ENCODE results near the gene TCEA2.

The TCEA2 gene

DNA sequence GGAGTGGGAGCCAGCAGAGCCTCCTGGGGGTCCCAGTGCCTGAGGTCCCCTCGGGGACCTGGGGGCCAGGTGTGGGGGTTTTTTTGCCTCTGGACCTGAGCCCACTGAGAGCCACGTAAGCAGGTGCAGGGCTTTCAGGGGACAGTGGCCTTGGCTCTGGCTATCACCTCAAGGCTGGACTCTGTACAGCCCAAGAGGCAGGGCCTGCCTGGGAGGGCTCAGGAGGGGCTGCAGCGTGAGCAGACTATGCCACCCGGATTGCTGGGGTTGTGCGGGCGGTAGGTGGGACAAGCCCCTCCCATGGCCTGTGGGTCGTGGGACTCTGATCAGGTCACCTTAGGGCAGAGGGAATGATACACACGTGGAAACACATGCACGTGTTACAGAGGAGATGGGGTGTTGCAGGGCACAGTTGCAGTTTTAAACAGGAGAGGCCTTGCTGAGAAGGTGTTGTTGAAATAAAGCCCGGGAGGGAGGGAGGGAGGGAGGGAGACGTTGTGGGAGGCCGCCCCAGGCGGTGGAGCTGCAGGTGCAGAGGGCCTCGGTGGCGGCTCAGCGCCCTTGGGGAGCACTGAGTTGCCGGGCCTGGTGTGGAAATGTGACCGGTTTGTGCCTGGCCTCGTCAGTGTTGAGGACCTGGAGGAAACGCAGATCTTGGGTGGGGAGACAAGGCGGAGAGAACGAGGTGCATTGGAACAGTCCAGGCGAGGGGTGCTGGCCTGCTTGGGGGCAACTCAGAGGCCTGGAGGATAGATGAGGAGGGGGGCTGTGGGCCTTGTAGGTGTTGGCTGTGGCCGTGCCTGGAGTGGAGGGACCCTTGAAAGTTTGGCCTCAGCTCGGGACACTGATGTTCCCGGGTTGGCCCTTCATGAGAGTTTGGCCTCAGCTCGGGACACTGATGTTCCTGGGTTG is 2.3 kb downstream of the TCEA2 start:
- no peak for DNase-seq (ENCODE audit: low spot score)

DNA sequence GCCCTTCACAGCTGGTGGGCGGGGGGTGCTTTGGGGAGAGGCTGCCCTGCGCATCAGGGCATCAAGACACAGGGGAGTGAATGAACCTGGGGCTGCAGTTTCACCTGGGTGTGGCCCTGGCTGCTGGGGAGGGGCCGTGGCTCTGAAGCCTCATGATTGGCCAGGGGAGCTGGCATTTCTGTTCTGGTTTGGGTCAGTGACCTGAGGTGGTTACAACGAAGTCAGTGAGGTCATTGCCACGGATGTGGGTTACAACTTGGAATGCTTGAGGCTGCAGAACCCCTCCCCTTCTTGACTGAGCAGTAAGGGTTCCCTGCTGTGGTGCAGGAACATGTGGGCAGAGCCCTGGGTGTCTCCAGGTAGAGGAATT is 3.0 kb downstream of the TCEA2 start:
- no peak for DNase-seq (ENCODE audit: low spot score)

DNA sequence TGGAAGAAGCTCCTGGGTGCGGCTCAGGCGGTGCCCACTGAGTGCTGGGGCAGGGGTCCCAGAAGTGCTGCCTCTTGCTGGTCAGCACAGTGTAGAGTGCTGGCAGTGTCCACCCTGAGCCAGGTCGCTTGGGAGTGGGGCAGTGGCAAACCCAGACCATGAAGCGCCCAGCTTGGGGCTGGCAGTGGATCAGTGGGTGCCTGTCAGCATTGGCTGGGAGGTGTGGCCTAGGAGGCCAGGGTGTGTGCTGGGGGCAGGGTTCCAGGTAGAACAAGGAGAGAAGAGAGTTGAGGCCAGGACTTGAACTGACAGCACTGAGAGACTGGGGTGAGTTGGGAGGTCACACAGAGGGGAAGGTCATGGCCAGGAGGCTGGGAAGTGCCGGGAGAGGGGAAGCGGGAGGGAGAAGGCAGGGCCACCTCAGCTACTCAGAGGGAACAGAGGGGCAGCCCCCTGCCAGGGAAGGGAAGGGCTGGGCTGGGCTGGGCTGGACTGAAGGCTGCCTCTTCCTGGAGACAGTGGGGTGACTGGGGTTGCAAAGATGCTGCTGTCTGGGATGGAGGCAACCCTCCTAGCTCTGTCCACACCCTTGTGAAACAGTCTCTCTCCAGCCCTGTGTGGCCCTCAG is 4.1 kb downstream of the TCEA2 start:
- DNase-seq (ENCODE audit: low spot score): no peak

DNA sequence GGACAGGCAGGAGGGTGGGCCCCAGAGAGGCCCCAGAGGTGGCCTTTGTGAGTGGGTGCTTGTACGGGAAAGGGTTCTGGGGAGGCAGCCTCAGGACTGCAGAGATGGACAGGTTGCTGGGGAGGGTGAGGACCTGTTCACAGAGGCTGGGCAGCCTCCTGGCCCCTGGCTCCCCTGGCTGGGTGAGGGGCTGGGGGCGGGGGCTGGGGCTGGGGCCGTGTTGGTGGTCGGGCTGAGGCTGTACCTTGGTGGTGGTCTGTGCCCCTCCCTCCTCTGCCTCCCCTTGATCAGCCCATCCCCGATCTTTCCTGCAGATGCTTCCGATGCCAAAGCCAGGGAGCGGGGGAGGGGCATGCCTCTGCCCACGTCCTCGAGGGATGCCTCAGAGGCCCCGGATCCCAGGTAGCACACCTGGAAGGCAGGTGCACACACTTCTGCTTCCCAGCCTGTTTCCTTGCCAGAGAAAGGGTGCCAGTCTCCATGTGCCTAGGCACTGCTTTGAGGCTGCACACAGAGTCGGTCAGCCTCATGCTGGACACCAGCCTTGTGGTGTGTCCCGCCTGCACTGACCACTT is 4.8 kb downstream of the TCEA2 start:
- DNase-seq (ENCODE audit: low spot score): no peak

DNA sequence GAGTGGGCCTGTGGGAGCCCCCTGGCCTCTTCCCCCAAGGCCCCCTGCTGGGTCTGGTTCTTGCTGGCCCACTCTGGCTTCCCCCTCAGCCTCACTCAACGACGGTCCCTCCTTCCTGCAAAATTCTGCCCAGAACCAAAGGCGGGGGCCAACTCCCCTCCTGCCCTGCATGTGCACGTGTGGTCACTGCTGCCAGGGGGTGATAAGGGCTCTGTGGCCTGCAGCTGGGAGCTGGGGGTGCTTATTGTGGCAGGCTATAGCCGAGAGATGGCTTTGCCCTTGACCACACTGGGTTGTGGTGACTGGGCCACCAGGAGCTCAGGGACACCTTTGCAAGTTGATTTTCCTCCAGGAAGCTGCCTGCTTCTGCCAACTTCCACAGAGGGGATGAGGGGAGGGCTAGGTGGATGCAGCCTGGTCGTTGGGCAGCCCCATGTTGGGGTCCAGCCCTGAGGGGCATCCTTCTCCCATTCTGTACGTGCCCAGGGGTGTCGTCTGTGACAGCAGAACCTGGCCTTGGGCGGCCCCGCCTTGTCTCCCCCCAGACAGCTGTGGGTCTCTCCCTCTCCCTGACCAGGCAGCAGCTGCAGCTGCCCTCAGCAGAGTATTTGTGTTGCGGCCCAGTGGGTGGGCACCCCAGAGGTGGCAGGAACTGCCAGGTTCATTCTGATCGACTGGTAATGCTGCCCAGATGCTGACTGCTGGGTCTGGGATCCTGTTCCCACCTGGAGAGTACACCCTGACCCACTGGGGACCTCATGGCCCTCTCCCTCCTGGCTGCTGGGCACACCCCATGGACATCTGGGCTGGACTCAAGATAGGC is 5.6 kb downstream of the TCEA2 start:
- no peak for DNase-seq (ENCODE audit: low spot score)

DNA sequence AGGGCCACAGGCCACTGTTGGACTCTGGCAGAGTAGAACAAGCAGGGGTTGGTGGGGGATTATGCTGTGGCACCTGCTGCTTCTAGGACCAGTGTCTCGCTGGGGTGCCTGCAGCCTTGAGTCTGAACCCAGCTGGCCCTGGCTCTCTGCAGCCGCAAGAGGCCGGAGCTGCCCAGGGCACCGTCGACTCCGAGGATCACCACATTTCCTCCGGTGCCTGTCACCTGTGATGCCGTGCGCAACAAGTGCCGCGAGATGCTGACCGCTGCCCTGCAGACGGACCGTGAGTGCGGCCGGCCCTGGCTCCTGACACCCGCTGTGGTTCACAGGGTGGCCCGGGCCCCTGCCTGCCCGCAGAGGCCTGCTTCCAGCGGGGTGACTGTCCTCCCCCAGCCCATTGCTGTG is 6.2 kb downstream of the TCEA2 start:
- DNase-seq (ENCODE audit: low spot score): no peak

DNA sequence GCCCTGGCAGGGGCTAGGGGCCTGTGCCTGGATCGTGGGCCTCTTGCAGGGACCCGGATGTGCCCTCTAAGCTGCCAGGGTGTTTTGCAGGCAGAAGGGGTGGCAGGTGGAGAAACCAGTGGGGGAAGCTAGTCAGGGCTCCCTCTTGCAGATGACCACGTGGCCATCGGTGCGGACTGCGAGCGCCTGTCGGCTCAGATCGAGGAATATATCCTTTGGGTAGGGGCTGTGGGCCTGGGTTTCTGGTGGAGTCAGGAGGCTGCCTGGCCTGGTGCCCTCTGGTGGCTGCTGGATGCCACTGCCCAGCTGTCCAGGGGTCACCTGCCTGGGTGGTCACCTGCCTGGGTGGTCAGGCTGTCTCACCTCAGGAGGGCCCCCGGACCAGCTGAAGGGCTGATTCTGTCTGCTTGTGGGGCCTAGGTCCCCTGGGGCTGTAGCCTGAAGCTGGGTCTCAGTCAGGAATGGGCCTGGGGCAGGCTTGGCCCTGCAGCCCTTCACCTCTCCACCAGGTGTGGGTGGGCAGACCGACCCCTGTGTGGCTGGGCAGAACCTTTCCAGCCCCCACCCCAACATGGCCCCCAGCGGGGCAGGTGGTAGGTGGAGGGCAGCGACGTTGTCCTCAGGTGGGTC is 6.7 kb downstream of the TCEA2 start:
- peak; percentile 97 for DNase-seq (ENCODE audit: low spot score)

DNA sequence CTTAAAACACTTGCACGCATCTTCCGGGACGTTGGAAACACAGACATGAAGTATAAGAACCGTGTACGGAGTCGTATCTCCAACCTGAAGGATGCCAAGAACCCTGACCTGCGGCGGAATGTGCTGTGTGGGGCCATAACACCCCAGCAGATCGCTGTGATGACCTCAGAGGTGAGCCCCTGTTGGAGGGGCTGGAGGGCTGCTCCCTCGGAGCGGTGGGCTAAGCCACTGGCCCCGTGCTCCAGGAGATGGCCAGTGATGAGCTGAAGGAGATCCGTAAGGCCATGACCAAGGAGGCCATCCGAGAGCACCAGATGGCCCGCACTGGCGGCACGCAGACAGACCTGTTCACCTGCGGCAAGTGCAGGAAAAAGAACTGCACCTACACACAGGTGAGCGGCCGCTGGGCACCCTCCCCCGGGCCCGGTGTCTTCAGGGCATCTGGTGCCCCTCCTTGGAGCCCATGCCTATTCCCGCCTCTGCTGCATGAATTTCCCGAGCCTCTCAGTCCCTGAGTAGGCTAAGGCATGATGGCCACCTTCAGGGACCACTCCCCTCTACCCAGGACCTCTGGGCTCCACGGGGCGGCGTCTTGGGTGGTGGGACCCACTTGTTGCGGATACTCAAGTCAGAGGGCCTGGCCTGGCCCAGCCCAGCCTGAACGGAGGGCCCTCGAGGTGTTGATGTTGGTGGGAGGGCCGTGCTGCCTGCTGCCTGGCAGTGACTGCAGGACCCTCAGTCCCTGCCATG is 7.4 kb downstream of the TCEA2 start:
- DNase-seq (ENCODE audit: low spot score): no peak

DNA sequence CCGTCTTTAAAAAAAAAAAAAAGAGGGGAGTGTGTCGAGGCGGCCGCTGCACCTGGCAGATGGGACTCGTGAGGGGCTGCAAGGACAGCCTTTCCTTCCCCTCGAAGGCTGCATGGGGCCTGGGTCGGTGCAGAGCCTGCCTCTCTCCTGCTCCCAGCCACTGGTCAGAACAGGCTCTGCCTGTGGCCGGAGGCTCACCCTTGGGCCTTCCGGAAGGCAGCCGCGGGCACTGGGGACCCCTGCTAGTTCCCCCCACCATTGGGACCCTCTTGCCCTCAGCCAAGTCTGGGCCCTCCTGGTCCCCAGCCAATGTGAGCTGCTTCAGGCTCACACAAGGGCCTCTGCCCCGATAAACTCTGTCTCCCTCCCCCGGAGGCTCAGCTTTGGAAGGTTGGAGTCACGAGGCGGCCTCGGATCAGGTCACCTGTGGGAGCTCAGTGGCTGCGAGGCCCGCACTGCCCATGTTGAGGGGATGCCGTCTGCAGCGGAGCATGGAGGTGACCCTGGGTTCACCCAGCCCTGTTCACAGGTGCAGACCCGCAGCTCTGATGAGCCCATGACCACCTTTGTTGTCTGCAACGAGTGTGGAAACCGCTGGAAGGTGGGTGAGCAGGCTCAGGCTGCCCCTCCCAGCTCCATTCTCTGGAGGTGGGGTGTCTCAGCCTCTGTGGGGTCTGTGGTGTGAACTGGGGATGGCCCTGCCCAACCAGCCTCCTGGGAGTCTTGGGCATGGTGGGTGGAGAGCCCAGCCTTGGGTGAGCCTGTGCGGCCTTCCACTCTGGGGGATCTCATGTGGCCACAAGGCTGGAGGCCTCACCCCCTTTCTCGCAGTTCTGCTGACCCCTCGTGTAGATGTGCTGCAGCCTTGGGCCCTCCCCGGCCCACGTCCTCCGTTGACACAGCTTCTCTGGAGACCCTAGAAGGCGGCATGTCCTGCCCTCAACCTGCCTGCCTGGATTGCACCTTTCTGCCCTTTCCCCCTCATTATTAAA is 8.6 kb downstream of the TCEA2 start:
- DNase-seq (ENCODE audit: low spot score): no peak

DNA sequence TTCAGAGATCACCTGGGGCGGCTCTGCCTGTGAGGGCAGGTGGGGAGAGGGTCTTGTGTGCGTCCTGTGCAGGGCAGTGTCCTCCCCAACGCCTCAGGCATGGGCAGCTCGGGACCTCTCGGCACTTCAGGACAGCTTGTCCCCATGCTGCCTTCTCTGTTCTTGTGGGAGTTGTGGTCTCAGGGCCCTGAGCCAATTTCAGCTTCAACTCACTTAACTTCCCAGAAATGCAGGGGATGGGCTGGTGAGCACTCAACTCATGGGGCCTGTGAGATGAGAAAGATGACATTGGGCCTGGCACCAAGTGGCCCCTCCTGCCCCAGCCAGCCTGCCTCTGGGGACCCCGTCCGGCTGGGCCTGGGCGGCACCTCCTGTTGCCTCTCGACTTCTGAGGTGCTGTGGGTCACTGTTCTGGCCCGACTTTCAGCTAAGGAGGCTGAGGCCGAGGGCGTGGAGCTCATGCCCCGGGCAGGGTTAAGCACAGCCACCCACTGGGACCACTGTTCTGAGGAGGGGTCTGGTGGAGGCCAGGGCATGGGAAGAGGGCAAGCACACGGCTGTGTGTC is 9.6 kb downstream of the TCEA2 start:
- DNase-seq (ENCODE audit: low spot score): no peak

DNA sequence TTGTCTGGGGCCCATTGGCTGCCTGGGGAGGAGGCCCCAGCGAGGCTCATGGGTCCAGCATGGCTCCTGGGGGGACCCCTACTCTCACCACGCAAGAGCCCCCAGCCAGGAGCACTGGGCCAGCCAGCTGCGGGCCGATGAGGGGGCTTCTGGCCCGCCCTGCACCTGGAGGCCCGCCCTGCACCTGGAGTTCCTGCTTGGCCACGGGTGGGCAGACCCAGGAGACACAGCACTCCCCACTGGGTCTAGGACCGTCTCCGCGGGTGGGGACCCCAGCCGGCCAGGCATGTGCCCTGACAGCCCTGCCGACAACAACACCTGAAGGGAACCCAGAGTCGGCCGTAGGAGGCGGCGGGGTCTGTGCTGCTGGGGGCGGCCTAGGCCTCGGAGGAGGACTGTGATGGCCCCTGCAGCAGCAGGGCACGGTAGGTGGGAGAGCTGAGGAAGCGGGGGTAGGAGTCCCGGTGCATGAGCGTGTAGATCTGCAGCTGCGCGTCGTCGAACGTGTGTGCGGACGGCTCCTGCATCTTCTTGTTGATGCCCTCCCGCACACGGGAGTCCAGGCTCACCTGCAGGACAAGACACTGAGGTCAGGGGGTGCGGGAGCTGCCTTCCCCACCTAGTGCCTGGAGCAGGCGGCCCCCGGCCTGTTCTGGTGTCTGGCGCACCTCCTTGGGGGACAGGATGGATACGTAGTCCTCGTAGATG is 10.6 kb downstream of the TCEA2 start:
- DNase-seq (ENCODE audit: low spot score): no peak

DNA sequence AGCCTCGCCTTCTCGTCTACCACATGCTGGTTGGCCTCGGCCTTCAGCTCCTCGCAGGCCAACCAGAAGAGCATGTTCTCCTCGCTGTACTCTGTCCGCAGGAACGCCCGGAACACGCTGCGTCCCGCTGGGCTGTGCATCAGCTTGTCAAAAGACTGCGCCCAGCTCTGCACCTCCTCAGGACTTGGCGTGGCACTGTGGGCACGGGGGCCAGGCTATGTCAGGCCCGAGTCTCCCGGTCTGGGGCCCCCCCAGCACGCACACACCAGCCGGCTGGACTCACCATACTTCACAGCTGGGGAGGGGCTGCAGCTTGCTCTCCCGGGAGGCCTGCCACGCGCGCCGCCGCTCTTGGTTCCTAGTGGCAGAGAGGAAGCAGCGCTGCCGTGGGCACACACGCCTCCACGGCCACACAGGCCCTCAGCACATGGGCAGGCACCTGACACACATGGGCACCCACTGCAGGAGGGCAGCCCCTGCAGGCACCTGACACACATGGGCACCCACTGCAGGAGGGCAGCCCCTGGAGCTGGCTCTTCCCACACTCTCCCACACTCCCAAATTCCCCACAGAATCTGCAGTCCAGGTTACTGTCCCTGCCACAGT is 11.3 kb downstream of the TCEA2 start:
- no peak for DNase-seq (ENCODE audit: low spot score)

DNA sequence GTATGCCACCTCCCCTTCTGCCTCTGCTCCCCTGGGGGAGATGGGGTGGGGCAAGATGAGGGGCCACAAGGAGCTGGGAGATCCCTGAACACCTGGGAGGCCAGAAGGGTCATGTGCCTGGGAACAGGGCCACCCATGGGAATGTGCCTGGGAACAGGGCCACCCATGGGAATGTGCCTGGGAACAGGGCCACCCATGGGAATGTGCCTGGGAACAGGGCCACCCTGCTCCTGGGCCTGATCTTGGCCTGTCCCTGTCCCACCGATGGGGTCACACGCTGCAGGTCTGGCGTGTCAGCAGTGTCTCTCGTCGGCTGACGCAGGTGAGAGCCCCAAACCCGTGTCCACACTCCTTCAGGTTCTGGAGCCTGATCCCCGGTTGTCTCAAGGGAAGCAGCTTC is 12.0 kb downstream of the TCEA2 start:
- DNase-seq (ENCODE audit: low spot score): no peak

DNA sequence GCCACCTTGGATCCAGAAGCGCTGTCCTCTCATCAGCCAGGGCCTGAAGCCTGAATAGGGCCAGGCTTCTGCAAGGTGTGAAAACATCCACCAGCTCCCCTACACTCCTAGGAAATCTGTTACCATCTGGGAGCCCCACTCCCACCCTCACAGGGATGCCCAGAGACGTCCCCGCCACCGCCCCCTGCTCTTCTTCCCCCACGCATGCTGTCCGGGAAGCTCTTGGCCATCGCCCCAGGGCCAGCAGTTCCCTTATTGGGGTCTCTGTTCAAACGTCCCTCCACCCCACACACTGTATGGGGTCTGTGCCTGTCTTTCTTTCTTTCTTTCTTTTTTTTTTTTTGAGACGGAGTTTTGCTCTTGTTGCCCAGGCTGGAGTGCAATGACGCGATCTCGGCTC is 12.6 kb downstream of the TCEA2 start:
- no peak for DNase-seq (ENCODE audit: low spot score)

DNA sequence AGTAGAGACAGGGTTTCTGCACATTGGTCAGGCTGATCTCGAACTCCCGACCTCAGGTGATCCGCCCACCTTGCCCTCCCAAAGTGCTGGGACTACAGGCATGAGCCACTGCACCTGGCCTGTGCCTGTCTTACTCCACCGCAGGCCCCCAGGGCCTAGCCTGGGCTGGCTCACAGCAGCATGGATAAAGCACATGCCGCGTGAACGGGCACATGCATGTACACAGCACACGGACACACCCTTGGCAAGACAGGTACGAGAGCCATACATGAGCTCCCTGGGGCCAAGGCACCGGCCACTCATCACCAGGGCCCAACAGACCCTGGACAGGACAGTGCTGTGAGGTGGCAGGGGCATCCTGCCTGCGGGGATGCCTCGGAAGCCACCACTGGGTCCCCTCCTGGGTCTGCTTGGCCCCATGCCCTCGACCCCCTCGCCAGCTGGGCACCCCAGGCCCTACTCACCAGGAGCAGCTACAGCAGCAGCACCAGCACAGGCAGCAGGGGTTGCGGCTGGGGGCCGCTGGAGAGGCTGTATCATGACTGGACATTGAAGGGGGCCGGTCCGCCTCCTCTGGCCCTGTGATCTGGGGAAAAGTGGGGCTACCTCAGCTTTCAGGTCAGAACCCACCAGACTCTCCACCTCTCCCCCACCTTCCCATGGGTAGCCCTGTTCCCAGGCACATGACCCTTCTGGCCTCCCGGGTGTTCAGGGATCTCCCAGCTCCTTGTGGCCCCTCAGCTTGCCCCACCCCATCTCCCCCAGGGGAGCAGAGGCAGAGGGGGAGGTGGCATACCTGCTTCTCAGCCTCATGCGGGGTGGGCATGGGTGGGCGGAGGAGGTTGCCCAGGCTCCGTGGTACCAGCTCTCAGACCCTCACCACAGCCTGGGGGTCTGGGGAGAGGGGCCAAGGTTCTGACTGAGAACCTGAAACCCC is 13.3 kb downstream of the TCEA2 start:
- no peak for DNase-seq (ENCODE audit: low spot score)

DNA sequence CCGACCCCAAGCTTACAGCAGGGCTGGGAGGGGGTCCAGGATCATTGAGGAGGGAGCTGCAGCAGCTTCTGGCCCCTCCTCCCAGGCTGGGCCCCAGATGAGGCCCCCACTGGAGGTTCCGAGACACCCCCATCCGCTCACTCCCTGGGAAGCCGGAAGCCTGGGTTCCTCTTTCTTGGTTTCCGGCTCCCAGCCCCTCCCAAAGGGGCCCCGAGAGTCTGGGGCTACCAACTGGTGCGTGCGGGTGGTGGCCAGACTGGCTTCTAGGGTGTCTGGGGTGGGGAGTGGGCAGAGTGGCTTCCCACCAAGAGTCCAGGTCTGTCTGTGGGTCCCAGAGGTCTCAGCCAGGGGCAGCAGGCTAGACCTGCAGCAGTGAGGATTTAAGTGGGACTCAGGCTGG is 14.1 kb downstream of the TCEA2 start:
- no peak for DNase-seq (ENCODE audit: low spot score)

DNA sequence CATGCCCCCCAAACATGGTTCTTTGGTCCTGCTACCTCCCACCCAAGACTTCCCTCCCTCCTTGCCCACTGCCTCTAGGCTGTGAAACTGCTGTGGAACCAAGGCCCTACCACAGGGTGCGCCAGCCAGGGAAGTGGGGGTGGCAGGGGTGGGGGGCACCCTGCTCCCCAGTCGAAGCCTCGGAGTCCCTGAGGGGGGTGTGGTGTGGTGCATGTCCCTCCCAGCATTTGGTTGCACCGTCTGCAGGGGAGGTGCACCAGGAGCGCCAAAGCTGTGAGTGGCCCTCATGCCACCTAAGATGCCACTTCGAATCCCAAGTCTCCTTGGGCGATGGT is 14.5 kb downstream of the TCEA2 start:
- DNase-seq (ENCODE audit: low spot score): no peak

All from HuH-7 (cell line).